Measurements from ENCODE around the gene BICD1. TPM values are rescaled to one million over a fixed set of nuclear protein-coding genes. Genes with fewer than 3 reads are reported as not detected.

The BICD1 gene
- total and polyA plus RNA-seq, 2 of the 13 experiments (the other 11 are each of a cell fraction or from before 2014, with no cell fraction given): 4.5 to 5.2 TPM

DNA sequence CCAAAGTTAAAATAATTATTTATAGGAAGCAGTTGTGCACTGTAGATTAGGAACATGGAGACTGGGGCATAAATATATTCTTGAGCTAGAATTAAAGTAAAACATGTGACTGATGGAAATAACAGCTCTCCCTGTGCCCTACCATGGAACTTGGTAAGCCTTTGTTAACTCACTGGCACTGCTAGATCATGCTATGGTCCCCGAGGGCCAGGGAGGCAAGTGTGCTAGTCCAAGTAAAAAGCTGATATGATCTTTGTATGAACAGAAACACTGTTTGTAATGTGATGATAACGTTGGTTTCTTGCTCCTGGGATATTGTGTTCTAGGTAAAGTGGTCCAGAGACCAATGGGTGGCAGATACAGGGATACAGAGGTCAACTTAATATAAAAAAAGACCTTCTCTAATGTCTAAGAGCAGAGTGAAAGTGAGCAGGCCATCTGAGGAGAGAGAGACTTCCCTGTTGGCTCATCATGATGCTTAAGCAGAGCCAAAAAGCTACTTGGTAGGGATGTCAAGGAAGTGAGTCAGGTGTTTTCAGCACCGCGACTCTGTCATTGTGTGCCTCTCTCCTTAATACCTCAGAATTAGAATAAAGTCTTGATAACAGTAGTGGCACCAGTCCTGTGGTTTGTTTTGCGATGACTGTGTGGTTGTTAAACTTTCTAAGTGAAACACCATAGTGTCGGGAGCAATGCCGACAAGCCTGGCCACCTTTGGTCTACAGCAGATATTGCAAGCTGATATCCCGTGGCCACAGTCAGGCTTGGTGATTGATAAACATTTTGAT lies 27.6 kb downstream of the BICD1 start (continued):
- TF ChIP-seq, protein P1, sequence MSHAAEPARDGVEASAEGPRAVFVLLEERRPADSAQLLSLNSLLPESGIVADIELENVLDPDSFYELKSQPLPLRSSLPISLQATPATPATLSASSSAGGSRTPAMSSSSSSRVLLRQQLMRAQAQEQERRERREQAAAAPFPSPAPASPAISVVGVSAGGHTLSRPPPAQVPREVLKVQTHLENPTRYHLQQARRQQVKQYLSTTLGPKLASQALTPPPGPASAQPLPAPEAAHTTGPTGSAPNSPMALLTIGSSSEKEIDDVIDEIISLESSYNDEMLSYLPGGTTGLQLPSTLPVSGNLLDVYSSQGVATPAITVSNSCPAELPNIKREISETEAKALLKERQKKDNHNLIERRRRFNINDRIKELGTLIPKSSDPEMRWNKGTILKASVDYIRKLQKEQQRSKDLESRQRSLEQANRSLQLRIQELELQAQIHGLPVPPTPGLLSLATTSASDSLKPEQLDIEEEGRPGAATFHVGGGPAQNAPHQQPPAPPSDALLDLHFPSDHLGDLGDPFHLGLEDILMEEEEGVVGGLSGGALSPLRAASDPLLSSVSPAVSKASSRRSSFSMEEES (CRISPR knock-in tag; IDR thresholded peaks at IDR 0.05): no peak
- TF ChIP-seq, protein P2, sequence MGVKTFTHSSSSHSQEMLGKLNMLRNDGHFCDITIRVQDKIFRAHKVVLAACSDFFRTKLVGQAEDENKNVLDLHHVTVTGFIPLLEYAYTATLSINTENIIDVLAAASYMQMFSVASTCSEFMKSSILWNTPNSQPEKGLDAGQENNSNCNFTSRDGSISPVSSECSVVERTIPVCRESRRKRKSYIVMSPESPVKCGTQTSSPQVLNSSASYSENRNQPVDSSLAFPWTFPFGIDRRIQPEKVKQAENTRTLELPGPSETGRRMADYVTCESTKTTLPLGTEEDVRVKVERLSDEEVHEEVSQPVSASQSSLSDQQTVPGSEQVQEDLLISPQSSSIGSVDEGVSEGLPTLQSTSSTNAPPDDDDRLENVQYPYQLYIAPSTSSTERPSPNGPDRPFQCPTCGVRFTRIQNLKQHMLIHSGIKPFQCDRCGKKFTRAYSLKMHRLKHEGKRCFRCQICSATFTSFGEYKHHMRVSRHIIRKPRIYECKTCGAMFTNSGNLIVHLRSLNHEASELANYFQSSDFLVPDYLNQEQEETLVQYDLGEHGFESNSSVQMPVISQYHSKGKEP (CRISPR knock-in tag; IDR thresholded peaks at IDR 0.05): no peak
- no peak for TF ChIP-seq ZNF75D (CRISPR knock-in tag; IDR thresholded peaks at IDR 0.05; ENCODE audit: borderline replicate concordance)
- TF ChIP-seq ZNF83 (CRISPR knock-in tag; IDR thresholded peaks at IDR 0.05; ENCODE audit: borderline replicate concordance): no peak
- TF ChIP-seq, protein P3, sequence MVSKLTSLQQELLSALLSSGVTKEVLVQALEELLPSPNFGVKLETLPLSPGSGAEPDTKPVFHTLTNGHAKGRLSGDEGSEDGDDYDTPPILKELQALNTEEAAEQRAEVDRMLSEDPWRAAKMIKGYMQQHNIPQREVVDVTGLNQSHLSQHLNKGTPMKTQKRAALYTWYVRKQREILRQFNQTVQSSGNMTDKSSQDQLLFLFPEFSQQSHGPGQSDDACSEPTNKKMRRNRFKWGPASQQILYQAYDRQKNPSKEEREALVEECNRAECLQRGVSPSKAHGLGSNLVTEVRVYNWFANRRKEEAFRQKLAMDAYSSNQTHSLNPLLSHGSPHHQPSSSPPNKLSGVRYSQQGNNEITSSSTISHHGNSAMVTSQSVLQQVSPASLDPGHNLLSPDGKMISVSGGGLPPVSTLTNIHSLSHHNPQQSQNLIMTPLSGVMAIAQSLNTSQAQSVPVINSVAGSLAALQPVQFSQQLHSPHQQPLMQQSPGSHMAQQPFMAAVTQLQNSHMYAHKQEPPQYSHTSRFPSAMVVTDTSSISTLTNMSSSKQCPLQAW (CRISPR knock-in tag; IDR thresholded peaks at IDR 0.05): no peak
- TF ChIP-seq EED (CRISPR knock-in tag; IDR thresholded peaks at IDR 0.05): no peak
- no peak for TF ChIP-seq HES4 (CRISPR knock-in tag; IDR thresholded peaks at IDR 0.05; ENCODE audit: borderline replicate concordance)
- TF ChIP-seq, protein P4, sequence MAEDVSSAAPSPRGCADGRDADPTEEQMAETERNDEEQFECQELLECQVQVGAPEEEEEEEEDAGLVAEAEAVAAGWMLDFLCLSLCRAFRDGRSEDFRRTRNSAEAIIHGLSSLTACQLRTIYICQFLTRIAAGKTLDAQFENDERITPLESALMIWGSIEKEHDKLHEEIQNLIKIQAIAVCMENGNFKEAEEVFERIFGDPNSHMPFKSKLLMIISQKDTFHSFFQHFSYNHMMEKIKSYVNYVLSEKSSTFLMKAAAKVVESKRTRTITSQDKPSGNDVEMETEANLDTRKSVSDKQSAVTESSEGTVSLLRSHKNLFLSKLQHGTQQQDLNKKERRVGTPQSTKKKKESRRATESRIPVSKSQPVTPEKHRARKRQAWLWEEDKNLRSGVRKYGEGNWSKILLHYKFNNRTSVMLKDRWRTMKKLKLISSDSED (CRISPR knock-in tag; IDR thresholded peaks at IDR 0.05): no peak
- TF ChIP-seq, protein P5, sequence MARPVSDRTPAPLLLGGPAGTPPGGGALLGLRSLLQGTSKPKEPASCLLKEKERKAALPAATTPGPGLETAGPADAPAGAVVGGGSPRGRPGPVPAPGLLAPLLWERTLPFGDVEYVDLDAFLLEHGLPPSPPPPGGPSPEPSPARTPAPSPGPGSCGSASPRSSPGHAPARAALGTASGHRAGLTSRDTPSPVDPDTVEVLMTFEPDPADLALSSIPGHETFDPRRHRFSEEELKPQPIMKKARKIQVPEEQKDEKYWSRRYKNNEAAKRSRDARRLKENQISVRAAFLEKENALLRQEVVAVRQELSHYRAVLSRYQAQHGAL (CRISPR knock-in tag; IDR thresholded peaks at IDR 0.05; ENCODE audit: not compliant biosample characterization): no peak
- no peak for TF ChIP-seq DNMT3B (CRISPR knock-in tag; conservative IDR thresholded peaks at IDR 0.05)
- TF ChIP-seq EHMT2 (IDR thresholded peaks at IDR 0.05; ENCODE audit: borderline replicate concordance, low read depth, low read length): no peak
- TF ChIP-seq, protein P6, sequence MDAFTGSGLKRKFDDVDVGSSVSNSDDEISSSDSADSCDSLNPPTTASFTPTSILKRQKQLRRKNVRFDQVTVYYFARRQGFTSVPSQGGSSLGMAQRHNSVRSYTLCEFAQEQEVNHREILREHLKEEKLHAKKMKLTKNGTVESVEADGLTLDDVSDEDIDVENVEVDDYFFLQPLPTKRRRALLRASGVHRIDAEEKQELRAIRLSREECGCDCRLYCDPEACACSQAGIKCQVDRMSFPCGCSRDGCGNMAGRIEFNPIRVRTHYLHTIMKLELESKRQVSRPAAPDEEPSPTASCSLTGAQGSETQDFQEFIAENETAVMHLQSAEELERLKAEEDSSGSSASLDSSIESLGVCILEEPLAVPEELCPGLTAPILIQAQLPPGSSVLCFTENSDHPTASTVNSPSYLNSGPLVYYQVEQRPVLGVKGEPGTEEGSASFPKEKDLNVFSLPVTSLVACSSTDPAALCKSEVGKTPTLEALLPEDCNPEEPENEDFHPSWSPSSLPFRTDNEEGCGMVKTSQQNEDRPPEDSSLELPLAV (CRISPR knock-in tag; conservative IDR thresholded peaks at IDR 0.05; ENCODE audit: low read depth): no peak

Data from HepG2 (cell line).